Measurements from ENCODE around the gene KLF16. TPM values are rescaled to one million over a fixed set of nuclear protein-coding genes. Genes with fewer than 3 reads are reported as not detected.

Gene KLF16
- total and polyA plus RNA-seq, 9 of the 15 experiments (the other 6 are each of a cell fraction or from before 2014, with no cell fraction given), result 0.04 to 60.4 (median 6.8) TPM

GRCh38 chr19:1825909-1826556, 37.3 kb downstream of the KLF16 start (continued):
- no peak for TF ChIP-seq NR0B1 (IDR thresholded peaks at IDR 0.05; ENCODE audit: partially characterized antibody)
- TF ChIP-seq PTRF (tag; IDR thresholded peaks at IDR 0.05), result no peak
- TF ChIP-seq HCFC1 (IDR thresholded peaks at IDR 0.05; ENCODE audit: low read depth, low read length), result no peak
- TF ChIP-seq DNMT1 (IDR thresholded peaks at IDR 0.05), result no peak
- TF ChIP-seq NFYB (IDR thresholded peaks at IDR 0.05; ENCODE audit: extremely low read depth, insufficient read length), result no peak
- no peak for TF ChIP-seq PML (IDR thresholded peaks at IDR 0.05; ENCODE audit: low read length)
- TF ChIP-seq FOXJ2 (tag; IDR thresholded peaks at IDR 0.05), result no peak
- TF ChIP-seq MCM3 (IDR thresholded peaks at IDR 0.05), result no peak
- TF ChIP-seq HNRNPUL1 (IDR thresholded peaks at IDR 0.05; ENCODE audit: low read length), result no peak
- TF ChIP-seq, protein P1, sequence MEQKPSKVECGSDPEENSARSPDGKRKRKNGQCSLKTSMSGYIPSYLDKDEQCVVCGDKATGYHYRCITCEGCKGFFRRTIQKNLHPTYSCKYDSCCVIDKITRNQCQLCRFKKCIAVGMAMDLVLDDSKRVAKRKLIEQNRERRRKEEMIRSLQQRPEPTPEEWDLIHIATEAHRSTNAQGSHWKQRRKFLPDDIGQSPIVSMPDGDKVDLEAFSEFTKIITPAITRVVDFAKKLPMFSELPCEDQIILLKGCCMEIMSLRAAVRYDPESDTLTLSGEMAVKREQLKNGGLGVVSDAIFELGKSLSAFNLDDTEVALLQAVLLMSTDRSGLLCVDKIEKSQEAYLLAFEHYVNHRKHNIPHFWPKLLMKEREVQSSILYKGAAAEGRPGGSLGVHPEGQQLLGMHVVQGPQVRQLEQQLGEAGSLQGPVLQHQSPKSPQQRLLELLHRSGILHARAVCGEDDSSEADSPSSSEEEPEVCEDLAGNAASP (IDR thresholded peaks at IDR 0.05), result no peak
- no peak for TF ChIP-seq RNF2 (IDR thresholded peaks at IDR 0.05)
- TF ChIP-seq SP2 (IDR thresholded peaks at IDR 0.05; ENCODE audit: extremely low read depth, low read depth, low read length, poor library complexity, severe bottlenecking), result no peak
- TF ChIP-seq KLF1 (tag; IDR thresholded peaks at IDR 0.05), result no peak
- TF ChIP-seq CUX1 (CRISPR knock-in tag; IDR thresholded peaks at IDR 0.05), result no peak
- TF ChIP-seq EGR1 (conservative IDR thresholded peaks at IDR 0.05), result no peak
- TF ChIP-seq KDM5B (IDR thresholded peaks at IDR 0.05; ENCODE audit: insufficient replicate concordance, low read depth, low read length), result no peak
- no peak for TF ChIP-seq TCFL5 (CRISPR knock-in tag; conservative IDR thresholded peaks at IDR 0.05)
- no peak for TF ChIP-seq CREBBP (IDR thresholded peaks at IDR 0.05; ENCODE audit: low read depth, low read length)
- TF ChIP-seq, protein P2, sequence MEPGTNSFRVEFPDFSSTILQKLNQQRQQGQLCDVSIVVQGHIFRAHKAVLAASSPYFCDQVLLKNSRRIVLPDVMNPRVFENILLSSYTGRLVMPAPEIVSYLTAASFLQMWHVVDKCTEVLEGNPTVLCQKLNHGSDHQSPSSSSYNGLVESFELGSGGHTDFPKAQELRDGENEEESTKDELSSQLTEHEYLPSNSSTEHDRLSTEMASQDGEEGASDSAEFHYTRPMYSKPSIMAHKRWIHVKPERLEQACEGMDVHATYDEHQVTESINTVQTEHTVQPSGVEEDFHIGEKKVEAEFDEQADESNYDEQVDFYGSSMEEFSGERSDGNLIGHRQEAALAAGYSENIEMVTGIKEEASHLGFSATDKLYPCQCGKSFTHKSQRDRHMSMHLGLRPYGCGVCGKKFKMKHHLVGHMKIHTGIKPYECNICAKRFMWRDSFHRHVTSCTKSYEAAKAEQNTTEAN (CRISPR knock-in tag; IDR thresholded peaks at IDR 0.05), result no peak
- no peak for TF ChIP-seq ZNF695 (CRISPR knock-in tag; IDR thresholded peaks at IDR 0.05)
- TF ChIP-seq SIN3B (IDR thresholded peaks at IDR 0.05; ENCODE audit: low read depth), result no peak
